GM12801 (cell line): ENCODE measurements around the gene BRD7.

Source experiments
- CTCF ChIP-seq: IDR thresholded peaks from one replicate; pipeline ENCODE4 v1.5.1; 2011; ENCODE audit warnings: control low read depth; ENCODE audit not compliant: insufficient read length; ENCODE audit errors: extremely low read depth

Gene BRD7

GRCh38 chr16:50402298-50402895 lies 33.6 kb upstream of the BRD7 start:
- TF ChIP-seq CTCF, result no peak

GRCh38 chr16:50401355-50401754 lies 32.6 kb upstream of the BRD7 start:
- TF ChIP-seq CTCF, result no peak

- TF ChIP-seq CTCF, result no peak
Measured at GRCh38 chr16:50400967-50401348, 32.2 kb upstream of the BRD7 start.

- TF ChIP-seq CTCF, result no peak
Measured at GRCh38 chr16:50400312-50400966, 31.7 kb upstream of the BRD7 start.

- TF ChIP-seq CTCF, result no peak
Measured at GRCh38 chr16:50399411-50399810, 30.6 kb upstream of the BRD7 start.

- no peak for TF ChIP-seq CTCF
Measured at GRCh38 chr16:50398336-50398735, 29.5 kb upstream of the BRD7 start.

GRCh38 chr16:50396761-50397535 lies 28.2 kb upstream of the BRD7 start:
- TF ChIP-seq CTCF, result no peak
